Activated T-cell treated with anti-CD3 and anti-CD28 coated beads, Interleukin-2, amount 50 U/mL, for 1 hour (primary cell): ENCODE measurements around the gene COL4A2.

Experiments used
- DNase-seq: peaks from one replicate; pipeline ENCODE4 v3.0.0-alpha.2; 2020

The COL4A2 gene

DNA sequence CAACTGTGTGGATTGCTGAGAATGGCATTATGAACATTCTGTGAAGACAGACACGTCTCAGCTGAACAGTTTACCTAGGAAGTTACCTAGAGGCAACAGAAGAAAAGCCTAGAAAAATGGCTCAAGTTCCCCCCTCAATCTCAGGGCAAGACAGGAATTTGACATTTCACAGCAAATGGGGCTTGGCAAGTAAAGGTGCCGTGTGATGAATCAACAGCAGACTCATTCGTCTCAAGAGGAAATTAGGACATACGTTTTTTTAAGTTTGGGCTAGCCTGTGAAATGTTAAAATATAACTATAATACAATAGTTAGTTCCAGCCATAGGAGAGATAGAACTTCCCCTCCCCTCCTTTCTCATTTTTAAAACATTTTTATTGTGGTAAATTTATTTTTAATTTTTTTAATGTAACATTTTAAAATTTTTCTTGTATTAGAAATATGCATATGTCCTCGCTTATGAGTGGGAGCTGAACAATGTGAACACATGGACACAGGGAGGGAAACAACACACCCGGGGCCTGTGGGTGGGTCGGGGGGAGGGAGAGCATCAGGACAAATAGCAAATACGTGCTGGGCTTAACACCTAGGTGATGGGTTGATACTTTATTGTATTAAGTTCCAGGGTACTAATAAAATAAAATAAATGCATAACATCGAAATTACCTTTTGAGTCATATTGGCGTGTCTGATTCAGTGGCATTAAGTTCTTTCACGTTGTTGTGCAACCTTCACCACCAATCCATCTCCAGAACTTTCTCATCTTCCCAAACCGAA is 116.0 kb downstream of the COL4A2 start:
- no peak for DNase-seq

DNA sequence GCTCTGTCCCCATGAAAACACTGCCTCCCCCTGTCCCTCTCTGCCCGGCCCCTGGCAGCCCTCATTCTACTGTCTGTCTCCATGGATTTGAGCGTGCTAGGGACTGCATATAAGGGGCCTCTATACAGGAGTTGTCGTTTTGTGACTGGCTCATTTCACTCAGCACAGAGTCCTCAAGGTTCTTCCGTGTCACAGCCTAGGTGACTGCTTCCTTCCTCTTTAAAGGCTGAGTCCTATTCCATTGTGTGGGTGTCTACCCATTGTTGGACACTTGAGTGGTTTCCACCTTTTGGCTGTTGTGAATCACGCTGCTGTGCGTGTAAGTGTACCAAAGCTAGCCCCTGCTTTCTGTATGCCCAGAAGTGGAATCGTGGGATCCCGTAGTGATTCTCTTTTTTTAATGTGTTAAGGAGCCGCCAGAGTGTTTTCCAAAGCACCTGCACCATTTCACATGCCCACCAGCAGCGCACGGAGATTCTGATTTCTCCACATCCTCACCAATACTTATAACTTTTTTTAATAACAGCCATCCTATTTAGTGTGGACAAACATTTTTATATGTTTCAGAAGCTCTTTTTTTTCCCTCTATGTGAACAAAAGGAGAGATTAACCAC is 116.7 kb downstream of the COL4A2 start:
- no peak for DNase-seq

DNA sequence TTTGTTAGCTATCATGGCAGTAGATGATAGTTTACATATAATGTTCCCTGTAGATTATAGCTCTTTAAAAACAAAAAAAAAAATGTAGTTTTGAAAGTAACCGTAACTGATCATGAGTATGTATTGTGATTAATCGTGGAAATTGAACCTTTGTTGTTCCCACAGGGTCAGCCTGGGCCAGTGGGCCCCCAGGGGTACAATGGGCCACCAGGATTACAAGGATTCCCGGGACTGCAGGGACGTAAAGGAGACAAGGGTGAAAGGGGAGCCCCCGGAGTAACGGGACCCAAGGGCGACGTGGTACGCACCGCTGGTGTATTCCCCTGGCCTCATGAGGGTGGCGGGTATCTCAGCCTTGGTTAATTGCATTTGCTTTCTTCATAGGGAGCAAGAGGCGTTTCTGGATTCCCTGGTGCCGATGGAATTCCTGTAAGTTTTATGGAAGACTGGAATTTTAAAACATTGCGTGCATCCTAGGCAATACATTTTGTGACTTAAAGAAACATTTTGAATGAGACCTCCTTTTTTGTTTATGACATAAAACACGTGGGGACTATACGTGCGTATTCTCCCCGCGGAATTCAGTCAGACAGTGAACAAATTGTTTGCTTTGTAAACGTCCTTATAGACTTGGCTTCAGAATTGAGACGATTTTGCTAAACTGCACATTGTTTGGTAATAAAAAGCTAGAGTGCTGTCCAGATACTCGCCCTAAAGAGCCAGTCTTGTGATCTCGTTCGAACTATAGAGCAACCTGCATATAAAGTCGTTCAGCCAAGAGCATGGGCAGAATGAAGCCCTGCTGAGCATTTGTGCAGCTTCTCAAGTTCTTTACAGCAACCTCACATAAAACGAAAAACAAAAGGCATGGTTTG is 117.7 kb downstream of the COL4A2 start:
- no peak for DNase-seq

DNA sequence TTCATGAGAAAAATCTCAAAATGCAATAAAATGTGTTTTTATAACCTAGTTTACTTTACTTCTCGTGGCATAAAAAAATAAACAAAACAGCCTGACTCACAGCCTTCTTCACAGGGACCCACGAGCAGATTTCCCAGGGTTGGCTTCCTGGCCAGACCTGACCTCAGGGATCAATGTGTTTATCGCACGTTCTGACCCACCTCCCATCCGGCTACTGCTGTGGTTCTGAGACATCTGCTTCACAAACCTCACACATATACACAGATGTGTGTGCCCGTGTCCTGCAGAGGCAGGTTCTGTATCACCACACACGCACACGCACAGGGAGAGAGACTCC is 118.3 kb downstream of the COL4A2 start:
- no peak for DNase-seq

DNA sequence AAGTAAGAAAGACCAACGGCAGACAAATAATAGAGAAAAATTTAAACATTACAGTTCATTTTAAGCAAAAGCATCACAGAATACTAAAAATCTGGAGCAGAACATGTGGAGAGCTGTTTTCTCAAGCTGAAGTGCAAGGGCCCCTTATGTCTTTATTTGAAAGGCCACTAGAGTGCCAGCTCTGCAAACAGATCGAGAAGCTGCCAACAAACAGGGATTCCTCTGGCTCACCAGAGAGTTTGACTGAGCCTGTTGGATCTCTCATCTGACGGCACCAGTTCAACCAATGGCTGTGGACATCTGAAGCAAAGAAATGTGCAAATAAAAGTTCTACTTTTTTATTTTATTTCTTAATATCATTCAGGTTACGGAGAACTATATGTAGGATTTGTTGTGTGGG is 119.7 kb downstream of the COL4A2 start:
- DNase-seq = no peak

DNA sequence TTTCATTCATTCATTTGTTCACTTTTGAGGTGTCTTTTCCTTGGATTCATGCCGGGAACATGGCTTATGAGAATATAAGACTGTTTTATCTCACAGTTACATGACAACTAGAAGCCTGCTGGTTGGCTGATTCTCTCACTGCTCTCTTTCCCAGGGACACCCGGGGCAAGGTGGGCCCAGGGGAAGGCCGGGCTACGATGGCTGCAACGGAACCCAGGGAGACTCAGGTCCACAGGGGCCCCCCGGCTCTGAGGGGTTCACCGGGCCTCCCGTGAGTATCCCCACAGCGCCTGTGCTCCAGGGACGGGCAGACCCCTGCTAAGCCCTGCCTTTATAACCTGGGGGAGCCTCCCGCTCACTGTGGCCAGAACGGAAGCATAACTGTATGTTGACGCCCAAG is 121.2 kb downstream of the COL4A2 start:
- DNase-seq = no peak

DNA sequence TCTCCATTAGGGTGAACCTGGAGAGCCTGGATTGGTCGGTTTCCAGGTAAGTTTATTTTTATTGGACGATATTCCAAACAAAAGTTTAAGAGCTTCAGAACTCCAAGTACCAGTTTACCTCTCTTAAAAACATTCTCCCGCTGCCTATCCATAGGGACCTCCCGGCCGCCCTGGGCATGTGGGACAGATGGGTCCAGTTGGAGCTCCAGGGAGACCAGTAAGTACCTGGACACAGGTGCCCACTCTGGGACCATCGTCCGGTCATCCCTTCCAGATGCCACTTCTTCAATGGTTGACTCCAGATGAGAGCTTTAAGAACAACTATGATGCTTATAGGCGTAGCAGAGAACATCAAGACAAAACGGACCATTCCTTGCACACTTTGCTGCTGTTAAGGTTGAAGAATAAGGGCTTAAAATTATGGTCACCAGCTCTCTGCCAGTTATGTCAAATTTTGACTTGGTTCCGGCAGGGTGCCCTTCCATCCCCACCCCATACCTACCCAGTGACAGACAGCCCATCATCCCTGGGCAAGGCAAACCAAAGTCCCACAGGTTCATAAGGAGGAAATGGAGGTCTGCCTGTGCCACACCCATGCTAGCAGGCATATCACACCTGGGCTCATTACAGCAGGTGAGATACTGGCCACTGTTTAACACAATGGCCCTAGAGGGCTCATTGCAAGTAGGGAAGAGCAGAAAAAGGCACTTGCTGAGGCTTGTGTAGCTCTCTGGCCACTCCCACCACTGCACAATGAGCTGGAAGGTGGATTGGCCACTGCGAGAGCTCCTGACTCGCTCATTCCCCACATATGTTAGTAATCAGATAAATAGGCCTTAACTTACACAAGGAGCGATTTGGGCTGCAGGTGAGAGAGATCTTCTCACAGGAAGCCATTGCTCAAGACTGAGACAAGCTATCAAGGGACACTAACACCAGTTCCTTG is 123.6 kb downstream of the COL4A2 start:
- DNase-seq = no peak

DNA sequence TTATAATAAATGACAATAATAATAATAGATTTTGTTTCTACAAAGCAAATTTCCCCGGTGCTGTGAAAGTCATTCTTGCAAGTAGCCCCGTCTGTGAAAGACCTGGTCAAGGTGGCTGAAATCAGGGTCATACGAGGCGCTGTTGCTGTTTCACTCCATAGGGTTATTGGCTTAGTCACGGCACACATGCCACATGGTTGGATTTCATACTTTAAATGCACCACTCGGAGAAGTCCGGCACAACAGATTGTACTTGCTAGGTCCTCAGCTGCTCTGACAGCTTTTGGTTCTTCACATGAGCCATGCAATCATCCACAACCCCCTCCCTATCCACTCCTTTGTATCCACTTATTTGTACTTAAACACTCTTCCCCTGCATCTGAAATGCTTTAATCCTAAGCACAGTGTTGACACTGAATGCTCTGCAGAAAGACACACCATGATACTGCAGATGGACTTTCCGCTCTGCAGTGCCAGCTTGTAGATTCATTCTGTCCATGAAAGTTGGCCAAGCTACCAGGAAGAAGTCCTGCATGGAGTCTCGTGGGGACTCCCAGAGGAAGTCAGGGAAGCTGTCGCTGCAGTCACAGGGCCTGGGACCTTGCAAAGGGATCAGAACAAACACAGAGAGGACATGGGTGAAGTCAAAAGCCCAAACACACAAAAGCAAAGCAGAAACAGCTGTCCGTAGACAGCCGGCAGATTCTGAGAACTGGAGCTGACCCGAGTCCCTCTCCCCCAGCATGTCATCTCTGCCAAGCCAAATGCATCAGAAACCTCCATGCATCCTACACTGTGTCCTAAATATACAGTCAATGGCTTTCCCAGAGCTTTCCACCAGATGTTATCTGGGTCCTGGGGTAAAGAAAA is 124.6 kb downstream of the COL4A2 start:
- no peak for DNase-seq

DNA sequence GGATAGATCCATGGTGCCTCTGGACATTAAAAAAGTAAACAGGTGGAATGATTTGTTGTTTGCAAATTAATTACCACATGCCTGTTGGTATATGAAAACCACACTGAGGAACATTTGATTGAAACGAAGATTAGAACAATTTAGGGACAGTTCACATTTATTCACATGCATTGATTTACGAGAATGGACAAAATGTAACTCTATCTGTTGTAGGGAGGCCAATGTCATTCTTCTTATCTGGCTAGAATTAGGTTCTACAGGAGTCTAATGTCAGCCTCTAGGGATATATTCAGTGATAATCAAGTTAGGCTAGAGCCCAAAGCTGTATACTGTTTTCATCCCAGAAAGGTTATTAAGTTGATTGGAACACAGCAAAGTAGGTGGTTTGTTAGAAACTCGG is 125.4 kb downstream of the COL4A2 start:
- no peak for DNase-seq

DNA sequence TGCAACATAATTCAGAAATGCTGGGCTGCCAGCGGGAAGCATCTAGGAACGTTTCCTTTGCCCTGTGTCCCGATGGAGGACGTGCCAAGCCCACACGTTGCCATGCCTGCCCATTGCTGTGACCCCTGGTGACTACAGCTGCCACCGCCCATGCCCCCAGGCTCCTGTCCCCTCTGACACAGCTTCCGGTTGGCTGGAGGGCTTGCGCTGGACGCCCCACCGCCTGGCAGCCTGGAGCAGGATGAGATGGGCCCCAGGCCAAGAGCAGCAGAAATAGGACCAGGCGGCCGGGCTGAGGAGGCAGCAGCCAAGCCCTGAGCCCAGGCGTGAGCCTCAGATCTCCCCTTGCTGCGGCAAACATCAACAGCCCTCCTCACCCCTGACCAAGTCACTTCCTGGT is 125.9 kb downstream of the COL4A2 start:
- no peak for DNase-seq

DNA sequence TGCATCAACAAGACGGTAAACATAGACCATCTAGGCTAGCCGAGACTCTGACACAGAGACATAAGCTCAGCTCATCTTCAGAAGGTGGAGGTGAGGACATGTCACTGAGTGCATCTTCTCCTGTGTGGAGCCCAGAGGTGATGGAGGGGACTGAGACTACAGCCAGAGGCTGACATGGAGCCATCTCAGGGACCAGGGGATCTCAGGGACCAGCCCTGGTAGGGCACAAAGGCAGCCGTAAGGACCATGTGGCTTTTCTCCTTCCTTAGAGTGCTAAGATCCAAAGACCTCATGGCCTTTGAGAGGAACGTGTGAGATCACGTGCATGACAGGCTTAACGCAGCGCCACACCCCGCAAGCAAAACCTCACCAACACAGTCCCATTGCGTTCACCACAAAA is 127.5 kb downstream of the COL4A2 start:
- DNase-seq = no peak

DNA sequence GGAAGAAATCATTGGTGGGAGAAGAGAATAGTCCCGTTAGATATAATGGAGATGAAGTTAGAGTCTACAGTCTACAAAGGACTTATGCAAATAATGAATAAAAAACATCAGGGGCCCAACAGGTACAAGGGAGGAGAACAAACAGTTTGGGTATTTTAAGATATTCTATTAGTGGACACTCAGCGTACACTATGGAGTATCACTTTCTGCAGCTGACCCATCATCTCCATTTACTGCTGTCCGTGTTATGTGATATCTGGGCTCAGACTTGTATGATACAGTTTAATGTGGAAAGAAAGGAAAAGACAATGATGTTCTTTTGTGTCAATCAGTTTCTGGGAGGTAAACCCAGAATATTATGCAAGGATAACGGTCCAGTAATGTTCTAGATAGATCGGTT is 128.2 kb downstream of the COL4A2 start:
- no peak for DNase-seq

DNA sequence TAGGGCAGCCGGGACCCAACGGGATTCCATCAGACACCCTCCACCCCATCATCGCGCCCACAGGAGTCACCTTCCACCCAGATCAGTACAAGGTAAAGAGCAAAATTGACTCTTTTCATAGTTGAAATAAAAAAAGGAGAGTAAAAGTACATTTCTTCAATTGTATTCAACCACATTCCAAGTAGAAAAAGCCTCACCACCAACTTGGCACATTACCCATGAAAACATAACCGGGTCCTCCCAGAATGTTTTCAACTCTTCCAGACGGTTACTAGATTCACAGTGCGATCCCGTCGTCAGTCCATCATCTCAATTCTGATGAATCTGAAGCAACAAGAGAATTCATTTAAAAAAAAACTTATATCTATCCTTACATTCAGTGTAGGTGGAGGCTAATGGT is 129.2 kb downstream of the COL4A2 start:
- no peak for DNase-seq

DNA sequence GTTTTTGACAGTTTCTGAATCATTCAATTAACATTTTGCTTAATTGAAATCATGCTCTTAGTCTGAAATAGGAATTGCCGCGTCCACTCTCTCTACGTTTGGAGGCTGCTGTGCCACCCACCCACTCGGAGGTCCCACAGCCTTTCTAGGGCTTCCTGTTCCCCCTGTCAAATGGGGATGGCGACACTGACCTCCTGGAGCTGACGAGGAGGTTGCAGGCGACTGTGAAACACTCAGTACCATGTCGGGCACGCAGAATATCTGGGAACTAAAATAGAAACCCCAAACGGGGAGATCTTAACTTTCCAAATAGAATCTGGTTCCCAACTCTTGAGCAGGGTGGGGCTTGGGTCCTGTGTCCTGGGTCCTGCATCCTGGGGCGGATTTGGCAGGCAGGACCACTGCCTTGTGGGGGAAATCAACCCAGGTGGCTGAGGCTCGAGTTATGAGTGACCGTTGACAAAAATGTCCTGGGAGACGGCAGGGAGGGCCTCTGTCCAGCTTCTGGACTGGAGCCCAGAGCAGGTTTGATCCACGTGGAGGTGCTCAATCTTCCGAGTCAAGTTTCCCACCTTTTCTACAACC is 129.8 kb downstream of the COL4A2 start:
- no peak for DNase-seq

DNA sequence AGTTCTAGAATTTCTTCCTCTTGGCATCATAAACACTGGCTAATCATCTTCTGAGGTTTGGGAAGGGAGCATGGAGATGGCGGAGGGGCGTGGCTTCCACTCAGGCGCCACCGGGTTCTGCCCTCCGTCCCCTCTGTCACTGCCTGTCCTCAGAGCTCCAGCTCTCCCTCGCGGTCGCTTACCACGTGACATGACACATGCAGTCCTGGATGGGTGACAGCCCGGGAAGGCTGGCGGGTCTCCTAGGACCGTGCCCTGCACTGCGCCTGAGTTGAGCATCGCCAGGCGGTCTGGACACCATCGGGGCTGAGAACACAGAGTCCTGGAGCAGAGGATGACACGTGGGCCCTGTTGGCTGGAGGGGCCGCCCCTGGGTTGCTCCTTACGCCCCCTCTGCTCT is 131.1 kb downstream of the COL4A2 start:
- DNase-seq = no peak

DNA sequence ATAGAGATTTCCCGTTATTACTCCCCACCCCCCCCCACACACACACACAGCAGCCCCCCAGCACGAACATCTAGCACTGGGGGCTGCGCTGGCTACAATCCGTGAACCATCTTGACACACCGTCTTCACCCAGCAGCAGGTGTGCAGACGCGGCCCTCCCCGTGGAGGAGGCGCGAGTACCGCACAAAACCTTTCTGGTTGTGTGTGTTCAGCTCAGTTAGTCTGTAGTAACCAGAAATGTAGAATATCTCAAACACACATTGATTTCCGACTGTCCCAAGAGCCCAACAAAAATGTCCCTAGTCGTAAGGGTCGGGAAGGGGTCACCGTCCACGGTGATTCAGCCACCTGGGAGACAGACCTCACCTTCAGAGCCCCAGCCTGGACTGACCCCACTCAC is 131.7 kb downstream of the COL4A2 start:
- no peak for DNase-seq

DNA sequence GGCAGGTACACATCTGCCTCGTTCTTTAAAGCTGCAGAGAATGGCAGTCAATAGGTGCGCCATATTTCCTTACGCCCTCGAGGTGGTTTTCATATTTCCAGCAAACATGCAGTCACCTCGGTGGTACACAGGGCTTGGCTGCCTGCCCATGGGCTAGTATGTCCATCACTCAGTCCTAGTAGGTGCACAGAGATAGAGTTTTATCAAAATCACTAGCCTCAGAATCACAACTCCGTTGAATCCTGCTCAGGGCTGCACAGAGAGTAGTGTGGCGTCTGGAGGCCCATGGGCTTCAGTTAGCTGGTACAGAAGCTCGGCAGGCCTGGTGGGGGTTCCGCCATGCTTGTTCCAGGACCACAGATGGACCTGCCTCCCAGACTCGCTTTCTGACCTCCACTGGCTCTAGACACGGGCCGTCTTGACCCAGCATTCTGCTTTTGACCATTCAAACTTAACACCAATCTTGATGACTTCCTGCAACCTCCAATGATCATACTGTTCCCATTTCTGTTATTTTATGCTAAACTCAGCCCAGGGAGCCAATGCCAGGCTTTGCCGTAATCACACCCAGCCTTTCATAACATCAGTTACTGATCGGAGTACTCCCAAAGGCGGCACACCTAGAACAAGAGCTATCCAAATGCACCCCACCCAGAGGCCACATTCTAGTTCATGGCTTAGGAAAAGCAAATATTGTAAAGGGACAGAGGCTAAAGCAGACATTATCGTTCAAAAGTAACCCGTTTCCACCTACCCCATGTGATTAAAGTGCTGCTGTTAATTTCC is 134.1 kb downstream of the COL4A2 start:
- DNase-seq = no peak

DNA sequence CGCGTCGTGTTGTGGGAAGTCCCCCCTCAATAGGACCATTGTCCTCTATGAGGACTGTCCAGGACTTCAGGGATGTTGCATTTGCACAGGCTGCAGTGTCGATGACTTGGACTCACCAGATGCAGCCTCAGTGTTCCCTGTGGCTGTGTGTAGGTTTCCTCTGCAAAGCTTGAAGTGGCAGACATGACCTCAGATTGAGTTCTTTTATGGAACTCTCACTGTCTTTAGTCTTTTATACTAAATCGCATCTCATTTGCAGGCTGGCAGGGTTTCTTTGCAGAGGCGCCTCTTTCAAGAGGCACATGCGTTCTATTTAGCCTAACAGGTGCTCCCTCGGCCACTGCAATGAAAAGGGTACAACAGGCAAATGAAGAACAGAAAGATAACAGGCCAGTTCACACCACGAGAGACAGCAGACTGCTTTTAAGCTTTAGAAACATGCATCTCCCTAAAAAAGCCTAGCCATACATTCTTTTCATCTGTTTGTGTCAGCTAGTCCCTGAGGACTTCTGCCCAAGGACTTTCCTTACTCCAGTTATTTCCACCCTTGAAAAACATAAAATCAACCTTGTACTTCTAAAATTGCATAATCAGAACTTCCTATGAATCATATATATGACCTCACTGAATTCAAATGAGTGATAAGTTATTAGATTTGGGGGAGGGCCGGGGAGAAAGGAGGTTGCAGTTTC is 136.0 kb downstream of the COL4A2 start:
- DNase-seq = no peak

DNA sequence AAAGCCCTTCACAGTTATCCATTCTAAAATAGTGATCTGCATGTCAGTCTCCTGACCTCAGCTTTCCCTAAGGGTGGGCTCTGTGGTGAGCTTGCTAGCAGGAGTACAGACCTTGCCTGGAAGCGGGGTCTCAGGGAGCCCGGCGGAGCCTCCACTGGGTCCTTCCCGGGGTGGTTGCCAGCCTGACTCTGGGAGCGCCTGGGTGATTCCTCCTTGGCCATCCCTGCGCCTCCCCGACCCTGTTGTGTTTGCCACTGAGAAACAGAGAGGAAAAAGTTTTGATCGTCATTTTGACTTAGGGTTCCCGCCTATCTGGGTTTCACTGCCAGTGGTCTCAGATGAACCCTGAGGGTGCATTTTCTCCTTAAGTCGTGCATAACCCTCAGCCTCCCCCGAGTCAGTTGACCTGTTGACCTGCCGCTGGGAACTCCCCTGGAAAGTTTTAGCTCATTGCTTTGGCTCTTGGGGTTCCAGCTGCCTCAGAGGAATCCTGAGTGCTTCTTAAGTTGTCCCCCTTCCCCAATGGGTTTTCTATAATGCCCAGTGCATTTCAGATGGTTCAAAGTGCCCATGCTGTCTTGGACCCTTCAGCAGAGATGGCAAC is 136.6 kb downstream of the COL4A2 start:
- no peak for DNase-seq
